HepG2 (cell line): Measurements from ENCODE around the gene ZBTB45. TPM values are rescaled to one million over a fixed set of nuclear protein-coding genes. Genes with fewer than 3 reads are reported as not detected.

Experiments
- ERF ChIP-seq: IDR thresholded peaks from 2 replicates; pipeline ENCODE4 v1.6.1; 2018; ENCODE audit warnings: missing biosample characterization, missing genetic modification reagents
- HOXA3 ChIP-seq: sonication (generic); formaldehyde crosslinking; IDR thresholded peaks from 2 replicates; pipeline ENCODE4 v1.5.0; 2020; ENCODE audit warnings: missing genetic modification reagents
- PHF8 ChIP-seq: sonication (generic); formaldehyde crosslinking; IDR thresholded peaks from 2 replicates; pipeline ENCODE4 v1.5.0; 2020; ENCODE audit warnings: missing genetic modification reagents
- SNAPC5 ChIP-seq: sonication (generic); formaldehyde crosslinking; IDR thresholded peaks from 2 replicates; pipeline ENCODE4 v1.8.1; 2023; ENCODE audit warnings: mild to moderate bottlenecking, missing genetic modification reagents, borderline replicate concordance
- SP5 ChIP-seq: IDR thresholded peaks from 2 replicates; pipeline ENCODE4 v1.6.1; 2016; ENCODE audit warnings: low read depth, borderline replicate concordance
- STAG1 ChIP-seq: sonication (generic); formaldehyde crosslinking; IDR thresholded peaks from 2 replicates; pipeline ENCODE4 v1.4.0; 2020; ENCODE audit warnings: missing genetic modification reagents
- THAP11 ChIP-seq: IDR thresholded peaks from 2 replicates; pipeline ENCODE4 v1.6.1; 2016; ENCODE audit warnings: missing biosample characterization, missing genetic modification reagents
- THAP7 ChIP-seq: sonication (generic); formaldehyde crosslinking; IDR thresholded peaks from 2 replicates; pipeline ENCODE4 v1.8.1; 2023; ENCODE audit warnings: mild to moderate bottlenecking, missing genetic modification reagents
- ZC3H13 ChIP-seq: sonication (generic); formaldehyde crosslinking; IDR thresholded peaks from 2 replicates; pipeline ENCODE4 v1.8.1; 2023; ENCODE audit warnings: mild to moderate bottlenecking, missing genetic modification reagents, moderate library complexity
- ZFP62 ChIP-seq: sonication (generic); formaldehyde crosslinking; IDR thresholded peaks from 2 replicates; pipeline ENCODE4 v1.4.0; 2020; ENCODE audit warnings: missing genetic modification reagents
- ZFP82 ChIP-seq: sonication (generic); formaldehyde crosslinking; IDR thresholded peaks from 2 replicates; pipeline ENCODE4 v1.5.1; 2020; ENCODE audit warnings: mild to moderate bottlenecking, missing genetic modification reagents, borderline replicate concordance
- ZKSCAN8 ChIP-seq: IDR thresholded peaks from 2 replicates; pipeline ENCODE4 v1.6.1; 2016; ENCODE audit warnings: borderline replicate concordance, missing genetic modification reagents, missing compliant biosample characterization
- polyA plus RNA-seq, 8 experiments: library from polyadenylated mRNA; depleted of rRNA in 3 of 8; stranded (reverse) in 7 of 8; unstranded in 1 of 8; fragments of >200 nt; fragmentation: Illumina TruSeq in 4 of 8; extraction: Trizol in 4 of 8; gene quantifications; 2 replicates each; pipeline versions ENCODE4 v1.2.1 to v1.2.3, GENCODE V29; 2011 to 2016; ENCODE audit warnings: low read depth in 4 of 8, missing spikeins in 1 of 8, mixed read lengths in 1 of 8; ENCODE audit not compliant: insufficient read depth in 1 of 8
- total RNA-seq, 5 experiments: library from RNA; depleted of rRNA; stranded (reverse); fragments of >200 nt; fragmentation: Illumina TruSeq; extraction: Trizol; gene quantifications; 2 replicates each; pipeline ENCODE4 v1.2.3, GENCODE V29; 2016; ENCODE audit warnings: low read depth in 1 of 5
- TF ChIP-seq, protein P1 (sequence below): sonication (generic); formaldehyde crosslinking; IDR thresholded peaks from 2 replicates; pipeline ENCODE4 v1.9.0; 2021; ENCODE audit warnings: missing genetic modification reagents, borderline replicate concordance
- TF ChIP-seq, protein P2 (sequence below): fragments of 450-650 bp; IDR thresholded peaks from 2 replicates; pipeline ENCODE4 v1.6.1; 2017; ENCODE audit warnings: mild to moderate bottlenecking
- TF ChIP-seq, protein P3 (sequence below): sonication (generic); formaldehyde crosslinking; IDR thresholded peaks from 2 replicates; pipeline ENCODE4 v1.4.0; 2020; ENCODE audit warnings: missing genetic modification reagents
- TF ChIP-seq, protein P4 (sequence below): sonication (generic); formaldehyde crosslinking; IDR thresholded peaks from 2 replicates; pipeline ENCODE4 v1.4.0; 2020; ENCODE audit warnings: missing genetic modification reagents, borderline replicate concordance
- TF ChIP-seq, protein P5 (sequence below): IDR thresholded peaks from 2 replicates; pipeline ENCODE4 v1.6.1; 2016; ENCODE audit warnings: missing compliant biosample characterization, missing genetic modification reagents, borderline replicate concordance

ZBTB45 gene
- total and polyA plus RNA-seq, 2 of the 13 experiments (the other 11 are each of a cell fraction or from before 2014, with no cell fraction given) = 3.0 to 3.7 TPM

DNA sequence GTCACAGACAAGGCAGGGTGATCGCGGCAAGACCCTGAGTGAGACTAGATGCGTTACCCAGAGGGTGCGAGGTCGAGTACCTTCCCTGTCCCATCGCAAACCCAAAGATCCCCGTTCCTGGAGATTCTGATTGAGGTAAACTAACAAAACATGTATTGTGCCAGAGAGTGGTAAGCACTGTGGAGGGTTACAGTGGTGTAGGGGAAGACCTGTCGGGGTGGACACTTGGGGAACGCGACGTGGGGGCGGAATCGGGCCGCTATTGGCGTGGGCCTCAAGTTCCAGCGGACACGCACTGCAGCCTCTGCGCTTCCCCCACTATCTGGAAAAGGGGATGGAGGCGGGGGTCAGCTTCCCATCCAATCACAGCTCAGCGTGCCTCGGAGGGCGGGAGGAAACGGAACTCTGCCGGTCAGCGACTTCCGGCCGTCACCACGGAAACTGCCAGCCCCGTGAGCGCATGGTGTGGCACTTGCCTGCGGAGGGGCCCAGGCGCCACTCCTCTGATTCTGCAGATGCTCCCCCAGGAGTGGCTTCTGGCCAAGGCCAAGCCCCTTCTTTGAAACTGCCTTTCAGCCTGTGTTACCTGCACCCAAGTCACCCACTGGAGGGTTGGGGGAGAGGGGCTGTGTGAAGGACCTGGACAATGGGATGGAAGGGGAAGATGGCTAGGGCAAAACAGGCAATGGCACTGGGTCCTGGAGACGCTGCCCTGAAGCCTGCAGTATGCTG, 39.8 kb upstream of the ZBTB45 start (continued):
- TF ChIP-seq, protein P1, sequence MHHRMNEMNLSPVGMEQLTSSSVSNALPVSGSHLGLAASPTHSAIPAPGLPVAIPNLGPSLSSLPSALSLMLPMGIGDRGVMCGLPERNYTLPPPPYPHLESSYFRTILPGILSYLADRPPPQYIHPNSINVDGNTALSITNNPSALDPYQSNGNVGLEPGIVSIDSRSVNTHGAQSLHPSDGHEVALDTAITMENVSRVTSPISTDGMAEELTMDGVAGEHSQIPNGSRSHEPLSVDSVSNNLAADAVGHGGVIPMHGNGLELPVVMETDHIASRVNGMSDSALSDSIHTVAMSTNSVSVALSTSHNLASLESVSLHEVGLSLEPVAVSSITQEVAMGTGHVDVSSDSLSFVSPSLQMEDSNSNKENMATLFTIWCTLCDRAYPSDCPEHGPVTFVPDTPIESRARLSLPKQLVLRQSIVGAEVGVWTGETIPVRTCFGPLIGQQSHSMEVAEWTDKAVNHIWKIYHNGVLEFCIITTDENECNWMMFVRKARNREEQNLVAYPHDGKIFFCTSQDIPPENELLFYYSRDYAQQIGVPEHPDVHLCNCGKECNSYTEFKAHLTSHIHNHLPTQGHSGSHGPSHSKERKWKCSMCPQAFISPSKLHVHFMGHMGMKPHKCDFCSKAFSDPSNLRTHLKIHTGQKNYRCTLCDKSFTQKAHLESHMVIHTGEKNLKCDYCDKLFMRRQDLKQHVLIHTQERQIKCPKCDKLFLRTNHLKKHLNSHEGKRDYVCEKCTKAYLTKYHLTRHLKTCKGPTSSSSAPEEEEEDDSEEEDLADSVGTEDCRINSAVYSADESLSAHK (CRISPR knock-in tag) = no peak
- TF ChIP-seq, protein P2, sequence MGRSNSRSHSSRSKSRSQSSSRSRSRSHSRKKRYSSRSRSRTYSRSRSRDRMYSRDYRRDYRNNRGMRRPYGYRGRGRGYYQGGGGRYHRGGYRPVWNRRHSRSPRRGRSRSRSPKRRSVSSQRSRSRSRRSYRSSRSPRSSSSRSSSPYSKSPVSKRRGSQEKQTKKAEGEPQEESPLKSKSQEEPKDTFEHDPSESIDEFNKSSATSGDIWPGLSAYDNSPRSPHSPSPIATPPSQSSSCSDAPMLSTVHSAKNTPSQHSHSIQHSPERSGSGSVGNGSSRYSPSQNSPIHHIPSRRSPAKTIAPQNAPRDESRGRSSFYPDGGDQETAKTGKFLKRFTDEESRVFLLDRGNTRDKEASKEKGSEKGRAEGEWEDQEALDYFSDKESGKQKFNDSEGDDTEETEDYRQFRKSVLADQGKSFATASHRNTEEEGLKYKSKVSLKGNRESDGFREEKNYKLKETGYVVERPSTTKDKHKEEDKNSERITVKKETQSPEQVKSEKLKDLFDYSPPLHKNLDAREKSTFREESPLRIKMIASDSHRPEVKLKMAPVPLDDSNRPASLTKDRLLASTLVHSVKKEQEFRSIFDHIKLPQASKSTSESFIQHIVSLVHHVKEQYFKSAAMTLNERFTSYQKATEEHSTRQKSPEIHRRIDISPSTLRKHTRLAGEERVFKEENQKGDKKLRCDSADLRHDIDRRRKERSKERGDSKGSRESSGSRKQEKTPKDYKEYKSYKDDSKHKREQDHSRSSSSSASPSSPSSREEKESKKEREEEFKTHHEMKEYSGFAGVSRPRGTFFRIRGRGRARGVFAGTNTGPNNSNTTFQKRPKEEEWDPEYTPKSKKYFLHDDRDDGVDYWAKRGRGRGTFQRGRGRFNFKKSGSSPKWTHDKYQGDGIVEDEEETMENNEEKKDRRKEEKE = no peak
- TF ChIP-seq THAP7 (CRISPR knock-in tag) (peak; percentile 54; the same call in 1 of the 2 replicates), SNAPC5 (CRISPR knock-in tag) (no peak), ZFP62 (no peak), SP5 (CRISPR knock-in tag) (0 out of 2 replicates have a peak, but pooled peaks have one; percentile 37), STAG1 (CRISPR knock-in tag) (no peak), ZC3H13 (CRISPR knock-in tag) (peak; percentile 65; the same call in 1 of the 2 replicates), THAP11 (CRISPR knock-in tag) (peak; percentile 75), ZKSCAN8 (CRISPR knock-in tag) (0 out of 2 replicates have a peak, but pooled peaks have one; percentile 22), PHF8 (CRISPR knock-in tag) (no peak), ZFP82 (CRISPR knock-in tag) (peak; percentile 86; the same call in 1 of the 2 replicates), ERF (CRISPR knock-in tag) (peak; percentile 64; the same call in 1 of the 2 replicates), HOXA3 (CRISPR knock-in tag) (peak; percentile 15; the same call in 1 of the 2 replicates)
- TF ChIP-seq, protein P3, sequence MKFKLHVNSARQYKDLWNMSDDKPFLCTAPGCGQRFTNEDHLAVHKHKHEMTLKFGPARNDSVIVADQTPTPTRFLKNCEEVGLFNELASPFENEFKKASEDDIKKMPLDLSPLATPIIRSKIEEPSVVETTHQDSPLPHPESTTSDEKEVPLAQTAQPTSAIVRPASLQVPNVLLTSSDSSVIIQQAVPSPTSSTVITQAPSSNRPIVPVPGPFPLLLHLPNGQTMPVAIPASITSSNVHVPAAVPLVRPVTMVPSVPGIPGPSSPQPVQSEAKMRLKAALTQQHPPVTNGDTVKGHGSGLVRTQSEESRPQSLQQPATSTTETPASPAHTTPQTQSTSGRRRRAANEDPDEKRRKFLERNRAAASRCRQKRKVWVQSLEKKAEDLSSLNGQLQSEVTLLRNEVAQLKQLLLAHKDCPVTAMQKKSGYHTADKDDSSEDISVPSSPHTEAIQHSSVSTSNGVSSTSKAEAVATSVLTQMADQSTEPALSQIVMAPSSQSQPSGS (CRISPR knock-in tag) = no peak
- TF ChIP-seq, protein P4, sequence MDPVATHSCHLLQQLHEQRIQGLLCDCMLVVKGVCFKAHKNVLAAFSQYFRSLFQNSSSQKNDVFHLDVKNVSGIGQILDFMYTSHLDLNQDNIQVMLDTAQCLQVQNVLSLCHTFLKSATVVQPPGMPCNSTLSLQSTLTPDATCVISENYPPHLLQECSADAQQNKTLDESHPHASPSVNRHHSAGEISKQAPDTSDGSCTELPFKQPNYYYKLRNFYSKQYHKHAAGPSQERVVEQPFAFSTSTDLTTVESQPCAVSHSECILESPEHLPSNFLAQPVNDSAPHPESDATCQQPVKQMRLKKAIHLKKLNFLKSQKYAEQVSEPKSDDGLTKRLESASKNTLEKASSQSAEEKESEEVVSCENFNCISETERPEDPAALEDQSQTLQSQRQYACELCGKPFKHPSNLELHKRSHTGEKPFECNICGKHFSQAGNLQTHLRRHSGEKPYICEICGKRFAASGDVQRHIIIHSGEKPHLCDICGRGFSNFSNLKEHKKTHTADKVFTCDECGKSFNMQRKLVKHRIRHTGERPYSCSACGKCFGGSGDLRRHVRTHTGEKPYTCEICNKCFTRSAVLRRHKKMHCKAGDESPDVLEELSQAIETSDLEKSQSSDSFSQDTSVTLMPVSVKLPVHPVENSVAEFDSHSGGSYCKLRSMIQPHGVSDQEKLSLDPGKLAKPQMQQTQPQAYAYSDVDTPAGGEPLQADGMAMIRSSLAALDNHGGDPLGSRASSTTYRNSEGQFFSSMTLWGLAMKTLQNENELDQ (CRISPR knock-in tag) = no peak
- TF ChIP-seq, protein P5, sequence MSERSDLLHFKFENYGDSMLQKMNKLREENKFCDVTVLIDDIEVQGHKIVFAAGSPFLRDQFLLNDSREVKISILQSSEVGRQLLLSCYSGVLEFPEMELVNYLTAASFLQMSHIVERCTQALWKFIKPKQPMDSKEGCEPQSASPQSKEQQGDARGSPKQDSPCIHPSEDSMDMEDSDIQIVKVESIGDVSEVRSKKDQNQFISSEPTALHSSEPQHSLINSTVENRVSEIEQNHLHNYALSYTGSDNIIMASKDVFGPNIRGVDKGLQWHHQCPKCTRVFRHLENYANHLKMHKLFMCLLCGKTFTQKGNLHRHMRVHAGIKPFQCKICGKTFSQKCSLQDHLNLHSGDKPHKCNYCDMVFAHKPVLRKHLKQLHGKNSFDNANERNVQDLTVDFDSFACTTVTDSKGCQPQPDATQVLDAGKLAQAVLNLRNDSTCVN (CRISPR knock-in tag) = peak; percentile 79
